OCI-LY1 (cell line): Measurements from ENCODE around the gene AMH.

ENCODE experiments used
- EZH2 ChIP-seq: fragments of 200-600 bp; sonication (generic), shearing (Covaris generic); IDR thresholded peaks from 2 replicates; pipeline ENCODE4 v1.8.0; 2017; ENCODE audit warnings: borderline replicate concordance, mixed run types, mild to moderate bottlenecking, antibody characterized with exemption, low read length, moderate library complexity, mixed read lengths
- TF ChIP-seq, protein P1 (sequence below): fragments of 200-600 bp; sonication (generic), shearing (Covaris generic); IDR thresholded peaks from 2 replicates; pipeline ENCODE4 v1.5.1; 2017; ENCODE audit warnings: mild to moderate bottlenecking, antibody characterized with exemption, low read length, moderate library complexity, mixed read lengths

DNA sequence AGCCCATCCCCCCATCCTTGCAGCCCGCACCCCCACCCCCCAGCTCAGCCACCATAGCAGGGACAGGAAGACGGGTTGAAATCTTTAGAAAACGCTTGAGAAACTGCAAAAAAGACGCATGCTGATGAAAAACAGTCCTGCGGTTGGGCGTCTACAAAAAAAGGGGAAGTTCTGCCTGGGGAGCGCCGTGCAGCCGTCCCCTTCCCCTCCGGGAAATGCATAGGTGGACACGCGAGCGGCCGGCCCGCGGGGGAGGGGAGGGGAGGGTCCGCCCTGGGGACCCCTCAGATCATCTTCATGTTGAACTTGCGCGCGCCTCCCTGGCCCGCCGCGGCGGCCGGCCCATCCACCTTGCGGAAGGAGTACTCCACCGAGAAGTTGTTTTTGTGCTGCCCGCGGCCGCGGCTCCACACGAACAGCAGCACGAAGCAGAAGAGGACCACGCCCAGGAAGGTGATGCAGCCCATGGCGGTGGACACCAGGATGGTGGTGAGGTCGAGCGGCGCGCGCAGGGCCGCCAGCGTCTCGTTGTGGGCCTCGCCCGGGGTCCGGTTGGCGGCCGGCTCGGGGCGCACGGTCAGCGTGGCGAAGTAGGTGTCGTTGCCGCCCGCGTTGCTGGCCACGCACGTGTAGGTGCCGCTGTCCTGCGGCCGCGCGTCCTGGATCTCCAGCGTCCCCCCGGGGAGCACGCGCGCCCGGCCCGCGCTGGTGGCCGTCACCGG, 40.8 kb downstream of the AMH start:
- TF ChIP-seq, protein P1, sequence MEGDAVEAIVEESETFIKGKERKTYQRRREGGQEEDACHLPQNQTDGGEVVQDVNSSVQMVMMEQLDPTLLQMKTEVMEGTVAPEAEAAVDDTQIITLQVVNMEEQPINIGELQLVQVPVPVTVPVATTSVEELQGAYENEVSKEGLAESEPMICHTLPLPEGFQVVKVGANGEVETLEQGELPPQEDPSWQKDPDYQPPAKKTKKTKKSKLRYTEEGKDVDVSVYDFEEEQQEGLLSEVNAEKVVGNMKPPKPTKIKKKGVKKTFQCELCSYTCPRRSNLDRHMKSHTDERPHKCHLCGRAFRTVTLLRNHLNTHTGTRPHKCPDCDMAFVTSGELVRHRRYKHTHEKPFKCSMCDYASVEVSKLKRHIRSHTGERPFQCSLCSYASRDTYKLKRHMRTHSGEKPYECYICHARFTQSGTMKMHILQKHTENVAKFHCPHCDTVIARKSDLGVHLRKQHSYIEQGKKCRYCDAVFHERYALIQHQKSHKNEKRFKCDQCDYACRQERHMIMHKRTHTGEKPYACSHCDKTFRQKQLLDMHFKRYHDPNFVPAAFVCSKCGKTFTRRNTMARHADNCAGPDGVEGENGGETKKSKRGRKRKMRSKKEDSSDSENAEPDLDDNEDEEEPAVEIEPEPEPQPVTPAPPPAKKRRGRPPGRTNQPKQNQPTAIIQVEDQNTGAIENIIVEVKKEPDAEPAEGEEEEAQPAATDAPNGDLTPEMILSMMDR, result no peak
- TF ChIP-seq EZH2, result no peak
